ENCODE measurements around the gene EVPL.

DNA sequence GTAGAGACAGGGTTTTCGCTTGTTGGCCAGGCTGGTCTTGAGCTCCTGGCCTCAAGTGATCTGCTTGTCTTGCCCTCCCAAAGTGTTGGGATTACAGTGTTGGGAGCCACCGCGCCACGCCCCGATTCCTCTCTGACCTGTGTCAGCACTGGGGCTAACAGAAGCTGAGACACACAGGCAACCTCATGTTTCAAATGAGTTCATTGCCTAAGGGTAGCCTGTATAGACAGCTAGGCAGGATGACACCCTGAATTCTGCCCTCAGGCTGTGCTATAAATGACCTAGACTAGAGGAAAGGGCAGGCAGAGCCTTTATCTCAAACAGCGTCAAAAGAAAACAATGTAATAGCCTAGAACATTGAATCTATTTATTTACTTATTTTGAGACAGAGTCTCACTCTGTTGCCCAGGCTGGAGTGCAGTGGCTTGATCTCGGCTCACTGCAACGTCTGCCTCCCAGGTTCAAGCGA lies 28.7 kb downstream of the EVPL start:
- TF ChIP-seq CTCF (IDR thresholded peaks at IDR 0.05), result no peak
- no peak for TF ChIP-seq POLR2AphosphoS5 (IDR thresholded peaks at IDR 0.05)
- TF ChIP-seq POLR2A (IDR thresholded peaks at IDR 0.05), result no peak
